HG03342 (cell line): ENCODE measurements around the gene KRTAP10-12.
"Not testable (repeated sequence)": the region's sequence is repeated elsewhere in the genome, so short reads cannot be mapped to it uniquely, and the experiment has no call there.

Experiments
- ATAC-seq: cut with Tn5 transposase; IDR thresholded peaks from one replicate; pipeline ENCODE4 v1.9.1; 2021; ENCODE audit warnings: mild to moderate bottlenecking, moderate library complexity; ENCODE audit not compliant: unreplicated experiment

KRTAP10-12 gene

GRCh38 chr21:44667612-44668011 is 29.4 kb upstream of the KRTAP10-12 start:
- ATAC-seq = no peak

- ATAC-seq = no peak
Observed at GRCh38 chr21:44670642-44671432, 26.1 kb upstream of the KRTAP10-12 start.

GRCh38 chr21:44671911-44672310 is 25.1 kb upstream of the KRTAP10-12 start:
- ATAC-seq = no peak

GRCh38 chr21:44677881-44678280 is 19.1 kb upstream of the KRTAP10-12 start:
- no peak for ATAC-seq

- no peak for ATAC-seq
Observed at GRCh38 chr21:44681152-44681551, 15.8 kb upstream of the KRTAP10-12 start.

GRCh38 chr21:44681861-44682579 is 15.0 kb upstream of the KRTAP10-12 start, which contains the start of gene KRTAP12-1:
Gene KRTAP12-1 (minus strand): TSS chr21:44682163. CDS start chr21:44682123, 40 bp downstream.
- ATAC-seq = no peak

GRCh38 chr21:44682580-44683151 is 14.3 kb upstream of the KRTAP10-12 start:
- ATAC-seq = no peak

- ATAC-seq = no peak
Observed at GRCh38 chr21:44684077-44684476, 12.9 kb upstream of the KRTAP10-12 start.

GRCh38 chr21:44684483-44684882 is 12.5 kb upstream of the KRTAP10-12 start:
- ATAC-seq = no peak

- ATAC-seq = not testable (repeated sequence)
Observed at GRCh38 chr21:44685050-44685449, 11.9 kb upstream of the KRTAP10-12 start.

- no peak for ATAC-seq
Observed at GRCh38 chr21:44686000-44686781, 10.8 kb upstream of the KRTAP10-12 start.

- no peak for ATAC-seq
Observed at GRCh38 chr21:44686843-44687561, 10.0 kb upstream of the KRTAP10-12 start.

GRCh38 chr21:44687671-44688070 is 9.3 kb upstream of the KRTAP10-12 start:
- ATAC-seq = no peak

- ATAC-seq = not testable (repeated sequence)
Observed at GRCh38 chr21:44689740-44690139, 7.2 kb upstream of the KRTAP10-12 start.

GRCh38 chr21:44691686-44692085 is 5.3 kb upstream of the KRTAP10-12 start:
- ATAC-seq = no peak

GRCh38 chr21:44692798-44693512 is 4.0 kb upstream of the KRTAP10-12 start:
- ATAC-seq = no peak

- no peak for ATAC-seq
Observed at GRCh38 chr21:44694776-44695175, 2.2 kb upstream of the KRTAP10-12 start.

- ATAC-seq = no peak
Observed at GRCh38 chr21:44695184-44695583, 1.8 kb upstream of the KRTAP10-12 start.

GRCh38 chr21:44695641-44696040 is 1.3 kb upstream of the KRTAP10-12 start:
- ATAC-seq = no peak

- ATAC-seq = no peak
Observed at GRCh38 chr21:44696572-44696971, 400 bp upstream of the KRTAP10-12 start.
